IMR-90 (cell line): ENCODE results near the gene TCF7L1. TPM values are rescaled to one million over a fixed set of nuclear protein-coding genes. Genes with fewer than 3 reads are reported as not detected.
A peak's percentile ranks its signal among the peaks of the same experiment; 100 is the strongest.

Source experiments
- ATAC-seq: fragments of 200-7000 bp; cut with Tn5 transposase; 2 replicates; pipeline ENCODE4 v1.9.1; 2020; ENCODE audit warnings: low read depth, mild to moderate bottlenecking, moderate library complexity
- BruUV-seq: library from RNA; stranded (reverse); fragments of 400-500 nt; replicated peaks from 2 replicates; lab custom pipeline; 2021; lab: Mats Ljungman, UMichigan
- CTCF ChIA-PET: fragments of 300-600 bp; formaldehyde crosslinking; extraction: SDS; loops from one replicate; lab custom pipeline; 2021; ENCODE audit warnings: antibody characterized with exemption; lab: Yijun Ruan, JAX
- POLR2A ChIA-PET: fragments of 300-600 bp; sonication (Branson Sonifier 250); formaldehyde crosslinking; loops from one replicate; lab custom pipeline; 2022; ENCODE audit warnings: antibody characterized with exemption; ENCODE audit not compliant: unreplicated experiment; lab: Charles Lee
- DNase-seq: peaks from one replicate; pipeline ENCODE4 v3.0.0; 2013
- H2AFZ ChIP-seq: replicated peaks from 2 replicates; pipeline ENCODE3; 2013; ENCODE audit warnings: low read length, mild to moderate bottlenecking; ENCODE audit not compliant: poor library complexity
- H2AK5ac ChIP-seq: 2 replicates; pipeline ENCODE4 v1.6.1; 2013; ENCODE audit warnings: low read depth, low read length, inconsistent platforms
- H2AK9ac ChIP-seq: replicated peaks from 2 replicates; pipeline ENCODE3; 2013; ENCODE audit warnings: mild to moderate bottlenecking, low read depth, low read length, moderate library complexity; ENCODE audit not compliant: poor library complexity
- H2BK120ac ChIP-seq: 2 replicates; pipeline ENCODE4 v1.6.1; 2013; ENCODE audit warnings: low read depth, low read length, inconsistent platforms
- H2BK15ac ChIP-seq: 3 replicates; pipeline ENCODE4 v1.6.1; 2013; ENCODE audit warnings: low read depth, low read length, inconsistent platforms
- H2BK20ac ChIP-seq: 2 replicates; pipeline ENCODE4 v1.6.1; 2013; ENCODE audit warnings: low read depth, mild to moderate bottlenecking, inconsistent platforms, low read length, moderate library complexity
- H2BK5ac ChIP-seq: 2 replicates; pipeline ENCODE4 v1.6.1; 2013; ENCODE audit warnings: mild to moderate bottlenecking, low read depth, low read length, inconsistent platforms; ENCODE audit not compliant: poor library complexity, severe bottlenecking
- H3K14ac ChIP-seq: replicated peaks from 2 replicates; pipeline ENCODE4 v1.6.1; 2013; ENCODE audit warnings: low read depth, low read length, inconsistent platforms
- H3K18ac ChIP-seq: 2 replicates; pipeline ENCODE4 v1.6.1; 2013; ENCODE audit warnings: low read depth, low read length, control low read depth
- H3K23ac ChIP-seq: 2 replicates; pipeline ENCODE4 v1.6.1; 2013; ENCODE audit warnings: low read depth, low read length, inconsistent platforms
- H3K27ac ChIP-seq: 2 replicates; pipeline ENCODE4 v1.5.1; 2013; ENCODE audit warnings: mild to moderate bottlenecking, control low read depth, low read length; ENCODE audit not compliant: insufficient read depth
- H3K27me3 ChIP-seq: 2 replicates; pipeline ENCODE4 v1.6.1; 2013; ENCODE audit warnings: low read length; ENCODE audit not compliant: control insufficient read depth, insufficient read depth
- H3K36me3 ChIP-seq: 2 replicates; pipeline ENCODE4 v1.6.1; 2013; ENCODE audit warnings: low read length, mixed read lengths; ENCODE audit not compliant: control insufficient read depth, insufficient read depth
- H3K4ac ChIP-seq: 2 replicates; pipeline ENCODE4 v1.6.1; 2013; ENCODE audit warnings: low read depth, low read length, inconsistent platforms
- H3K4me1 ChIP-seq: 2 replicates; pipeline ENCODE4 v1.6.1; 2013; ENCODE audit warnings: low read length, mixed read lengths; ENCODE audit not compliant: control insufficient read depth, insufficient read depth
- H3K4me2 ChIP-seq: 2 replicates; pipeline ENCODE4 v1.6.1; 2013; ENCODE audit warnings: low read depth, mild to moderate bottlenecking, control low read depth, low read length, moderate library complexity
- H3K4me3 ChIP-seq: 2 replicates; pipeline ENCODE4 v1.5.1; 2013; ENCODE audit warnings: low read depth, mild to moderate bottlenecking, control low read depth, low read length, moderate library complexity; ENCODE audit not compliant: insufficient read depth
- H3K56ac ChIP-seq: 2 replicates; pipeline ENCODE4 v1.6.1; 2013; ENCODE audit warnings: low read length, inconsistent platforms; ENCODE audit not compliant: insufficient read depth; ENCODE audit errors: extremely low read depth
- H3K79me1 ChIP-seq, 2 experiments: 2 replicates each; pipeline ENCODE4 v1.6.1; 2013; ENCODE audit warnings: low read length in 2 of 2, inconsistent platforms in 1 of 2, low read depth in 1 of 2
- H3K9ac ChIP-seq: 2 replicates; pipeline ENCODE4 v1.6.1; 2013; ENCODE audit warnings: low read depth, low read length, control low read depth
- H3K9me1 ChIP-seq: 2 replicates; pipeline ENCODE4 v1.6.1; 2013; ENCODE audit warnings: low read length, inconsistent platforms; ENCODE audit not compliant: insufficient read depth
- H3K9me3 ChIP-seq: 2 replicates; pipeline ENCODE4 v1.6.1; 2013; ENCODE audit warnings: low read length; ENCODE audit not compliant: control insufficient read depth, insufficient read depth
- H4K20me1 ChIP-seq: 2 replicates; pipeline ENCODE4 v1.6.1; 2013; ENCODE audit warnings: low read length, inconsistent platforms; ENCODE audit not compliant: insufficient read depth
- H4K5ac ChIP-seq: 2 replicates; pipeline ENCODE4 v1.6.1; 2013; ENCODE audit warnings: mild to moderate bottlenecking, low read depth, low read length, control low read depth
- H4K8ac ChIP-seq, 2 experiments: 2 replicates each; pipeline ENCODE4 v1.6.1; 2013; ENCODE audit warnings: low read depth in 2 of 2, low read length in 2 of 2, control low read depth in 1 of 2, inconsistent platforms in 1 of 2
- H4K91ac ChIP-seq: 2 replicates; pipeline ENCODE4 v1.6.1; 2013; ENCODE audit warnings: low read depth, low read length, inconsistent platforms; ENCODE audit not compliant: insufficient read depth
- BHLHE40 ChIP-seq: fragments of 150-350 bp; IDR thresholded peaks from 2 replicates; pipeline ENCODE4 v1.6.1; 2016; ENCODE audit warnings: mild to moderate bottlenecking, low read depth, low read length
- CEBPB ChIP-seq: IDR thresholded peaks from 2 replicates; pipeline ENCODE4 v1.6.1; 2012; ENCODE audit warnings: low read depth, low read length, improper control_type of control experiment
- CHD1 ChIP-seq: IDR thresholded peaks from 2 replicates; pipeline ENCODE4 v1.6.1; 2012; ENCODE audit warnings: low read depth, low read length, improper control_type of control experiment
- FOS ChIP-seq: fragments of 150-350 bp; IDR thresholded peaks from 2 replicates; pipeline ENCODE4 v1.6.1; 2016; ENCODE audit warnings: low read depth, low read length
- MAFK ChIP-seq: IDR thresholded peaks from 2 replicates; pipeline ENCODE4 v1.6.1; 2012; ENCODE audit warnings: low read depth, low read length, improper control_type of control experiment
- MAZ ChIP-seq: IDR thresholded peaks from 2 replicates; pipeline ENCODE4 v1.6.1; 2012; ENCODE audit warnings: low read depth, mild to moderate bottlenecking, low read length, improper control_type of control experiment, moderate library complexity, borderline replicate concordance
- MXI1 ChIP-seq: IDR thresholded peaks from 2 replicates; pipeline ENCODE4 v1.6.1; 2012; ENCODE audit warnings: low read depth, mild to moderate bottlenecking, low read length, moderate library complexity, borderline replicate concordance
- NFE2L2 ChIP-seq: fragments of 150-350 bp; IDR thresholded peaks from 2 replicates; pipeline ENCODE4 v1.6.1; 2016; ENCODE audit warnings: low read depth, mild to moderate bottlenecking, low read length
- POLR2A ChIP-seq: IDR thresholded peaks from 2 replicates; pipeline ENCODE4 v1.6.1; 2012; ENCODE audit warnings: mild to moderate bottlenecking, low read depth, low read length
- RAD21 ChIP-seq: IDR thresholded peaks from 2 replicates; pipeline ENCODE4 v1.6.1; 2012; ENCODE audit warnings: low read length, improper control_type of control experiment
- RCOR1 ChIP-seq: IDR thresholded peaks from 2 replicates; pipeline ENCODE4 v1.6.1; 2012; ENCODE audit warnings: mild to moderate bottlenecking, low read length, improper control_type of control experiment; ENCODE audit not compliant: insufficient replicate concordance
- RFX5 ChIP-seq: IDR thresholded peaks from 2 replicates; pipeline ENCODE4 v1.8.0; 2012; ENCODE audit warnings: low read depth, mild to moderate bottlenecking, low read length, moderate library complexity
- SMC3 ChIP-seq: fragments of 150-350 bp; IDR thresholded peaks from 2 replicates; pipeline ENCODE4 v1.6.1; 2016; ENCODE audit warnings: low read depth, mild to moderate bottlenecking, antibody characterized with exemption, low read length, moderate library complexity
- WGBS, 2 experiments: methylation state at CpG; one replicate each; pipeline versions ENCODE4 v1.1.5 to v1.1.7; 2013; ENCODE audit warnings: missing lambda C conversion rate in 2 of 2; ENCODE audit not compliant: insufficient read length in 1 of 2; ENCODE audit errors: extremely low coverage in 2 of 2; 5-methylcytosine and 5-hydroxymethylcytosine counted together
- dilution Hi-C: fragments of 300-500 bp; cut with HindIII; formaldehyde crosslinking; loops from one replicate; pipeline ENCODE4 v1.14.3; 2018; ENCODE audit warnings: low sequenced_read_pairs; ENCODE audit not compliant: unreplicated experiment
- in situ Hi-C: fragments of 300-500 bp; cut with MboI; formaldehyde crosslinking; loops from 3 replicates; pipeline ENCODE4 v1.14.3; 2019; ENCODE audit warnings: low sequenced_read_pairs, inconsistent platforms, mixed read lengths
- intact Hi-C: fragments of 100-400 bp; cut with micrococcal nuclease; formaldehyde crosslinking; loops from 2 replicates; pipeline ENCODE4 v1.10.0; 2022
- polyA plus RNA-seq, 3 experiments: library from polyadenylated mRNA; depleted of rRNA; stranded (reverse); fragments of >200 nt; gene quantifications; 2 replicates each; pipeline ENCODE4 v1.2.3, GENCODE V29; 2012; ENCODE audit warnings: low replicate concordance in 1 of 3
- total RNA-seq: library from RNA; depleted of rRNA; stranded (reverse); fragments of >200 nt; gene quantifications from 2 replicates; pipeline ENCODE4 v1.2.3, GENCODE V29; 2012
- TF ChIP-seq, protein P1 (sequence below): fragments of 150-350 bp; IDR thresholded peaks from 2 replicates; pipeline ENCODE4 v1.6.1; 2016; ENCODE audit warnings: low read depth, mild to moderate bottlenecking, low read length, moderate library complexity, borderline replicate concordance

The TCF7L1 gene
- total and polyA plus RNA-seq, 2 of the 4 experiments (the other 2 are of a cell fraction), result 0.72 to 11.1 TPM

DNA sequence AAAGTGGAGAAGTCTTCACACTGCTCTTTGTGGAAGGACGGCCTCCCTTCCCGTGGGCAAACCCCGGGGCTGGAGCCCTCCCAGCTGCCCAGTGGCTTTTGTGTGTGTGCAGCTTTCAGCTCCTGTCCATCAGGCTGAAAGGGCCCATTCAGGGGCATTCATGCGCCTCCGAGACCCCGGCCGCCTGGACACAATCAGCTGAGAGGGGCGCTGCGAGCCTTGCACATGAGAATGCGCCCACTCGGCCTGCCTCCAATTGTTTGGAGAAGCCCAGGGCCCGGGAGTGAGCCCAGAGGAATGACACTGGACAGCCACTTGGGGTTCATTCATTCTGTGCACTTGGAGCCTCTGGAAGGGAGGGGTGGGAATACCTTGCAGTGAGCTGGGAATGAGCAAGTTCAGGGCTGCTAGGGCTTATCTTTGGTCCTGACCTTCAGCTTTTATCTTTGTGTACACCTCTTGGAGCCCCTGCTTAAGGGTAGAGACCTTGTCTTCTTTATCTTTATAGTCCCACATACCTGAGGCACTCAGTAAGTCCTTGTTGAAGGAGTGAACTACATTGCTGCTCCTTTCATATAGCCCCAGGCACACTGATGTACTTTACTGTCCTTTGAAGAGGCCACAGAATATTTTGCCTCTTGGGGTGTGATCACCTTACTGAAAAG is 56.5 kb downstream of the TCF7L1 start:
- Histone ChIP-seq H3K27me3 (no peaks in the 10 kb centered on the region), H4K20me1 (peaks cover 57% of the 10 kb centered on the region; the same call in 1 of the 2 replicates)
- in situ Hi-C loops, result no loop called here

More for the DNA sequence above, 56.5 kb downstream of the TCF7L1 start:
- Histone ChIP-seq H3K27ac (no peak overlapping the region), H3K56ac (no peak overlapping the region), H3K4me1 (peaks cover 9% of the 10 kb centered on the region), H2AK9ac (no peak overlapping the region), H4K8ac (no peak overlapping the region), H3K9me1 (peaks cover 18% of the 10 kb centered on the region), H3K4ac (peak overlapping the region; percentile 55; the same call in 1 of the 2 replicates), H2BK5ac (no peak overlapping the region), H3K9ac (no peak overlapping the region), H3K23ac (peak overlapping the region; percentile 19; the same call in 1 of the 2 replicates), H3K14ac (no peak overlapping the region), H3K36me3 (no peaks in the 10 kb centered on the region), H2BK20ac (no peak overlapping the region), H3K4me2 (no peak overlapping the region), H2BK120ac (no peak overlapping the region), H2BK15ac (no peak overlapping the region), H2AK5ac (no peak overlapping the region), H3K9me3 (no peaks in the 10 kb centered on the region), H3K4me3 (no peak overlapping the region), H4K91ac (no peak overlapping the region), H3K18ac (no peak overlapping the region), H3K79me1 (peaks cover 26 to 88% of the 10 kb centered on the region in 2 experiments), H2AFZ (no peak overlapping the region), H4K5ac (no peak overlapping the region)
- BruUV-seq, result no TSS peak
- WGBS, 2 experiments, result 94% methylated on average over 7 of the region's 12 CpGs; no CpG with 5 or more reads in 1 of the 2 experiments
- ATAC-seq (no peak), DNase-seq (no peak)
- intact Hi-C loops, result no loop called here
- dilution Hi-C loops, result no loop called here
- ChIA-PET POLR2A (no interaction called here), CTCF (interaction anchor here (1.2 kb wide), 1 partner anchor 12 kb away, joined by 3 read pairs; no protein-coding TSS in a partner anchor)
- TF ChIP-seq POLR2A (no peak), CEBPB (no peak), NFE2L2 (no peak), SMC3 (no peak), BHLHE40 (no peak), MAFK (no peak), MAZ (no peak), RFX5 (no peak), RCOR1 (no peak), MXI1 (no peak), CHD1 (no peak), FOS (no peak), RAD21 (no peak)
- TF ChIP-seq, protein P1, sequence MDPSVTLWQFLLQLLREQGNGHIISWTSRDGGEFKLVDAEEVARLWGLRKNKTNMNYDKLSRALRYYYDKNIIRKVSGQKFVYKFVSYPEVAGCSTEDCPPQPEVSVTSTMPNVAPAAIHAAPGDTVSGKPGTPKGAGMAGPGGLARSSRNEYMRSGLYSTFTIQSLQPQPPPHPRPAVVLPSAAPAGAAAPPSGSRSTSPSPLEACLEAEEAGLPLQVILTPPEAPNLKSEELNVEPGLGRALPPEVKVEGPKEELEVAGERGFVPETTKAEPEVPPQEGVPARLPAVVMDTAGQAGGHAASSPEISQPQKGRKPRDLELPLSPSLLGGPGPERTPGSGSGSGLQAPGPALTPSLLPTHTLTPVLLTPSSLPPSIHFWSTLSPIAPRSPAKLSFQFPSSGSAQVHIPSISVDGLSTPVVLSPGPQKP, result no peak
